Adrenal gland (tissue), 12 donors: Measurements from ENCODE around the gene SSB. TPM values are rescaled to one million over a fixed set of nuclear protein-coding genes. Genes with fewer than 3 reads are reported as not detected.
"Not testable (repeated sequence)": the region's sequence is repeated elsewhere in the genome, so short reads cannot be mapped to it uniquely, and the experiment has no call there.

Experiments
- DNase-seq, 7 donors: peaks; one replicate each; pipeline ENCODE4 v3.0.0-alpha.2; 2019 to 2020
- H3K27ac ChIP-seq, 5 donors: fragments of 200-600 bp; sonication (generic) in 4 of 5; 1 replicate in 3 of 5; 2 replicates in 2 of 5; pipeline versions ENCODE4 v1.5.1 to v1.8.0; 2016 to 2020; ENCODE audit warnings: mild to moderate bottlenecking in 1 of 5
- H3K27me3 ChIP-seq: fragments of 200-600 bp; 2 replicates; pipeline ENCODE4 v1.8.0; 2021
- H3K36me3 ChIP-seq, 2 donors: fragments of 200-600 bp; replicated peaks in 1 of 2; 1 replicate in 1 of 2; 2 replicates in 1 of 2; pipeline versions ENCODE4 v1.5.1 to v1.8.0; 2018 to 2022
- H3K4me1 ChIP-seq, 2 donors: fragments of 200-600 bp; replicated peaks in 1 of 2; 1 replicate in 1 of 2; 2 replicates in 1 of 2; pipeline versions ENCODE4 v1.5.1 to v1.8.0; 2018 to 2021
- H3K4me3 ChIP-seq, 4 donors: fragments of 200-600 bp; sonication (generic) in 3 of 4; one replicate each; pipeline ENCODE4 v1.5.1; 2016 to 2018
- H3K9me3 ChIP-seq, 3 donors: fragments of 200-600 bp; sonication (generic) in 1 of 3; replicated peaks in 1 of 3; 1 replicate in 2 of 3; 2 replicates in 1 of 3; pipeline versions ENCODE4 v1.5.1 to v1.8.0; 2016 to 2021
- CTCF ChIP-seq, 6 experiments: fragments of 450-650 bp in 4 of 6; fragments of 200-600 bp in 2 of 6; sonication (generic) in 1 of 6; IDR thresholded peaks; 1 replicate in 5 of 6; 2 replicates in 1 of 6; pipeline versions ENCODE4 v1.5.1 to v1.8.0; 2016 to 2021; ENCODE audit warnings: antibody characterized with exemption in 6 of 6, mild to moderate bottlenecking in 2 of 6, moderate library complexity in 1 of 6
- POLR2A ChIP-seq, 2 donors: fragments of 450-650 bp; IDR thresholded peaks; one replicate each; pipeline ENCODE4 v1.6.1; 2017; ENCODE audit warnings: antibody characterized with exemption in 2 of 2, mild to moderate bottlenecking in 2 of 2, moderate library complexity in 1 of 2
- WGBS, 4 donors: extraction: QIAGEN DNeasy Blood & Tissue Kit in 2 of 4; methylation state at CpG; one replicate each; pipeline versions ENCODE4 v1.1.5 to v1.1.7; 2013 to 2017; 5-methylcytosine and 5-hydroxymethylcytosine counted together
- intact Hi-C, 2 donors: fragments of 100-400 bp; cut with DNase I; formaldehyde crosslinking; loops; one replicate each; pipeline versions ENCODE4 v1.14.1 to v1.15.0; 2022 to 2023
- polyA plus RNA-seq, 3 donors: library from polyadenylated mRNA; stranded (reverse); fragments of 200-250 nt in 2 of 3; fragments of 350-450 nt in 1 of 3; fragmentation: Illumina TruSeq in 1 of 3; extraction: RNeasy Lipid Tissue Mini Kit (QIAGEN cat#74804) in 1 of 3; gene quantifications; one replicate each; pipeline ENCODE4 v1.2.3, GENCODE V29; 2013 to 2014
- total RNA-seq, 9 donors: library from RNA; depleted of rRNA in 4 of 9; stranded (reverse); fragments of >200 nt in 4 of 9; fragments of 120-200 nt in 1 of 9; fragmentation: NEBNext Ultra II Directional in 1 of 9; extraction: Animal tissue kit (Norgen Biotek cat#: 25700) in 1 of 9; gene quantifications; one replicate each; pipeline versions ENCODE4 v1.1.0 to v1.2.4, GENCODE V29; 2013 to 2023
- donor health status: healthy with polysubstance abuse.
- donor health status: Bipolar disorder and iron deficiency.
- donor health status: DM: yes; HTN: yes; CAD: no.
- donor health status: DM: no; HTN: no; CAD: no.
- donor health status: DM: no; HTN: no; CAD: no.
- donor health status: DM: yes; HTN: yes; CAD: no.

Gene SSB
- total and polyA plus RNA-seq, 12 donors: 30.1 to 210 (median 73.3) TPM

GRCh38 chr2:169853041-169853668 is 54.5 kb downstream of the SSB start:
- intact Hi-C loops: no loop called here
- Histone ChIP-seq H3K4me3 (no peak overlapping the region), H3K4me1 (peaks cover 0 to 3% of the 10 kb centered on the region in 2 donors), H3K27ac (no peak overlapping the region), H3K36me3 (no peaks in the 10 kb centered on the region), H3K9me3 (no peaks in the 10 kb centered on the region), H3K27me3 (no peaks in the 10 kb centered on the region)
- no peak for DNase-seq
- 80 to 97% (median 94%) methylated on average over 4 of the region's 4 CpGs for WGBS, 4 donors
- TF ChIP-seq CTCF (IDR thresholded peaks at IDR 0.05) (no peak), POLR2A (IDR thresholded peaks at IDR 0.05) (no peak)

- H3K27ac ChIP-seq, H3K27me3 ChIP-seq, H3K9me3 ChIP-seq, H3K4me3 ChIP-seq, H3K4me1 ChIP-seq, DNase-seq, intact Hi-C loops, H3K36me3 ChIP-seq: not testable (repeated sequence)
- WGBS, 4 donors: 92 to 96% (median 94%) methylated on average over 9 to 37 of the region's 42 CpGs
Measured at GRCh38 chr2:169855281-169856258, 56.9 kb downstream of the SSB start.

DNA sequence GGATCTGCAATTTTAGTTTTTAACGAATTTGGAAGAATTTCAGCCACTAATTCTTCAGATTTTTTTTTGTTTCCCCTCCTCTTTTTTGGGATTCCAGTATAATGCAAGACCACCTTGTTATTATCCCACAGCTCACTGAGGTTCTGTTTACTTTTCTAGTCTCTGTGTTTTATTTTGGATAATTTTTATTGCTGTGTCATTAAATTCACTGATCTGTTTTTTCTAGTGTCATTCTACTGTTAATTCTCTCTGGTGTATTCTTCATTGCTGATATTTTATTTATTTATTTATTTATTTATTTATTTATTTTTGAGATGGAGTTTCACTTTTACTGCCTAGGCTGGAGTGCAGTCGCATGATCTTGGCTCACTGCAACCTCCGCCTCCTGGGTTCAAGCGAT is 60.8 kb downstream of the SSB start:
- no peak for DNase-seq
- peaks cover 0 to 9% of the 10 kb centered on the region in 2 donors for H3K4me1 ChIP-seq
- H3K27me3 ChIP-seq: no peaks in the 10 kb centered on the region
- no peaks in the 10 kb centered on the region for H3K36me3 ChIP-seq
- H3K27ac ChIP-seq: no peak overlapping the region
- no peak overlapping the region for H3K4me3 ChIP-seq
- H3K9me3 ChIP-seq: no peaks in the 10 kb centered on the region
- WGBS, 4 donors: 96 to 99% (median 98%) methylated on average over 4 of the region's 4 CpGs
- no peak for TF ChIP-seq POLR2A (IDR thresholded peaks at IDR 0.05)
- TF ChIP-seq CTCF (IDR thresholded peaks at IDR 0.05): no peak
- intact Hi-C loops: no loop called here

DNA sequence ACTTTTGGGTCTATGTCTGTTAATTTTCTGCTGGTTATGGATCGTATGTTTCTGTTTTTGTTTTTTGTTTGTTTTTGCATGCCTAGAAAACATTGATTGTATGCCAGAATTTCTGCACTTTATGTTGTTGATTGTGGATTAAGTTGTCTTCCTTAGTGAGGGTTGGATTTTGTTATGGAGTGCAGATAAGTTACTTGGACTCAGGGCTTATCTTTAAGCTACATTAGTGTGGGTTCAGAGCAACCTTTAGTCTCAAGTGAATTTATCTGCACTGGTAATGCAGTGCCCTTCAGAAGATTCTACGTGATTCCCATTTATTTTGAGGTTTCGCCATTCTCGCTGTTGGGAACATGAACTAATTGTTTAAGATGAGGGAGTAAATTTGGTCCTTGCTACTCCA is 61.5 kb downstream of the SSB start:
- Histone ChIP-seq H3K27me3 (no peaks in the 10 kb centered on the region), H3K27ac (no peak overlapping the region), H3K4me1 (peaks cover 0 to 9% of the 10 kb centered on the region in 2 donors), H3K36me3 (no peaks in the 10 kb centered on the region), H3K4me3 (no peak overlapping the region), H3K9me3 (no peaks in the 10 kb centered on the region)
- 91 to 94% (median 92%) methylated on average over 4 of the region's 4 CpGs for WGBS, 4 donors
- intact Hi-C loops: no loop called here
- TF ChIP-seq CTCF (IDR thresholded peaks at IDR 0.05): no peak
- TF ChIP-seq POLR2A (IDR thresholded peaks at IDR 0.05): no peak
- no peak for DNase-seq

Other genes with a start within 250 kb of the SSB start
- gene FASTKD1, start 225.0 kb upstream of the SSB start, total RNA-seq: 10 to 100 TPM in 7 of 9 donors, 1 to 10 TPM in 2; 5.9 to 44.1 (median 17.3) TPM
- 100 to 1,000 TPM in 1 of 3 donors, 10 to 100 TPM in 2; 27.3 to 121 (median 31.0) TPM for gene FASTKD1, start 225.0 kb upstream of the SSB start, polyA plus RNA-seq
- gene PPIG, start 214.5 kb upstream of the SSB start, total RNA-seq: 10 to 100 TPM; 15.4 to 52.2 (median 43.0) TPM
- 100 to 1,000 TPM in 1 of 3 donors, 10 to 100 TPM in 2; 47.3 to 111 (median 83.4) TPM for gene PPIG, start 214.5 kb upstream of the SSB start, polyA plus RNA-seq
- gene CFAP210, start 104.5 kb upstream of the SSB start, total RNA-seq: under 1 TPM in 1 of 9 donors, not detected in 8; 0.39 TPM
- under 1 TPM in 2 of 3 donors, not detected in 1; 0.07 to 0.32 TPM for gene CFAP210, start 104.5 kb upstream of the SSB start, polyA plus RNA-seq
- gene PHOSPHO2, start 104.4 kb upstream of the SSB start, total RNA-seq: 1 to 10 TPM in 7 of 9 donors, under 1 TPM in 2; 0.69 to 6.6 (median 2.4) TPM
- 1 to 10 TPM in 2 of 3 donors, under 1 TPM in 1; 0.74 to 2.4 (median 2.3) TPM for gene PHOSPHO2, start 104.4 kb upstream of the SSB start, polyA plus RNA-seq
- 10 to 100 TPM in 1 of 9 donors, 1 to 10 TPM in 6, under 1 TPM in 2; 0.61 to 12.4 (median 2.1) TPM for gene KLHL23, start 65.0 kb upstream of the SSB start, total RNA-seq
- 1 to 10 TPM; 1.5 to 2.5 (median 1.9) TPM for gene KLHL23, start 65.0 kb upstream of the SSB start, polyA plus RNA-seq
- 10 to 100 TPM; 18.2 to 60.5 (median 43.9) TPM for gene METTL5, start 26.0 kb downstream of the SSB start, total RNA-seq
- gene METTL5, start 26.0 kb downstream of the SSB start, polyA plus RNA-seq: 10 to 100 TPM; 52.8 to 89.1 (median 63.9) TPM
- 10 to 100 TPM; 33.9 to 85.7 (median 62.9) TPM for gene UBR3, start 28.6 kb downstream of the SSB start, total RNA-seq
- 10 to 100 TPM; 25.5 to 78.0 (median 26.3) TPM for gene UBR3, start 28.6 kb downstream of the SSB start, polyA plus RNA-seq